ENCODE results near the gene C6. TPM values are rescaled to one million over a fixed set of nuclear protein-coding genes. Genes with fewer than 3 reads are reported as not detected.

The C6 gene
- polyA plus RNA-seq, 1 donor from 2014 or later: 2.6 TPM

- no peaks in the 10 kb centered on the region for H3K36me3 ChIP-seq (ENCODE audit: insufficient read depth, low read length)
- no peak overlapping the region for H2AFZ ChIP-seq (ENCODE audit: low read depth, low read length)
- H3K9ac ChIP-seq (ENCODE audit: low read length): no peak overlapping the region
- no peaks in the 10 kb centered on the region for H4K20me1 ChIP-seq (ENCODE audit: insufficient read depth)
- H3K4me3 ChIP-seq (ENCODE audit: low read length): no peak overlapping the region
- no peaks in the 10 kb centered on the region for H3K79me2 ChIP-seq (replicated peaks; ENCODE audit: insufficient read depth, low read length)
- TF ChIP-seq CTCF (IDR thresholded peaks at IDR 0.05; ENCODE audit: poor library complexity, severe bottlenecking) (no peak), RAD21 (conservative IDR thresholded peaks at IDR 0.05) (no peak), EZH2 (IDR thresholded peaks at IDR 0.05; ENCODE audit: borderline replicate concordance, insufficient read depth, low read length, poor library complexity, severe bottlenecking) (no peak), POLR2AphosphoS5 (IDR thresholded peaks at IDR 0.05) (no peak), EP300 (conservative IDR thresholded peaks at IDR 0.05; ENCODE audit: poor library complexity, severe bottlenecking) (no peak), REST (IDR thresholded peaks at IDR 0.05; ENCODE audit: borderline replicate concordance) (no peak), TAF1 (IDR thresholded peaks at IDR 0.05; ENCODE audit: low read depth) (no peak), MXI1 (conservative IDR thresholded peaks at IDR 0.05; ENCODE audit: poor library complexity, severe bottlenecking) (no peak), SMC3 (conservative IDR thresholded peaks at IDR 0.05; ENCODE audit: poor library complexity) (no peak)
- H3K27me3 ChIP-seq (ENCODE audit: insufficient read depth, low read depth, low read length): no peaks in the 10 kb centered on the region
- H3K9me2 ChIP-seq (ENCODE audit: insufficient read depth, low read length): no peaks in the 10 kb centered on the region
- H3K4me2 ChIP-seq (ENCODE audit: low read length): no peak overlapping the region
- no peaks in the 10 kb centered on the region for H3F3A ChIP-seq (ENCODE audit: insufficient read depth, low read length, poor library complexity, severe bottlenecking)
- H3K9me3 ChIP-seq (ENCODE audit: low read length): no peaks in the 10 kb centered on the region
- H3K27ac ChIP-seq (ENCODE audit: low read length): no peak overlapping the region
Observed at GRCh38 chr5:41176952-41177351, 36.4 kb downstream of the C6 start.

GRCh38 chr5:41172012-41172411 lies 41.3 kb downstream of the C6 start:
- Histone ChIP-seq H3F3A (ENCODE audit: insufficient read depth, low read length, poor library complexity, severe bottlenecking) (no peaks in the 10 kb centered on the region), H3K27ac (ENCODE audit: low read length) (no peak overlapping the region), H3K36me3 (ENCODE audit: insufficient read depth, low read length) (no peaks in the 10 kb centered on the region), H4K20me1 (ENCODE audit: insufficient read depth) (no peaks in the 10 kb centered on the region), H3K9me3 (ENCODE audit: low read length) (no peaks in the 10 kb centered on the region), H3K79me2 (replicated peaks; ENCODE audit: insufficient read depth, low read length) (no peaks in the 10 kb centered on the region), H3K9ac (ENCODE audit: low read length) (no peak overlapping the region), H3K4me3 (ENCODE audit: low read length) (no peak overlapping the region), H3K27me3 (ENCODE audit: insufficient read depth, low read depth, low read length) (no peaks in the 10 kb centered on the region), H3K9me2 (ENCODE audit: insufficient read depth, low read length) (no peaks in the 10 kb centered on the region), H2AFZ (ENCODE audit: low read depth, low read length) (no peak overlapping the region), H3K4me2 (ENCODE audit: low read length) (no peak overlapping the region)
- no peak for TF ChIP-seq TAF1 (IDR thresholded peaks at IDR 0.05; ENCODE audit: low read depth)

GRCh38 chr5:41161271-41161670 lies 52.1 kb downstream of the C6 start:
- no peak overlapping the region for H3K9ac ChIP-seq (ENCODE audit: low read length)
- H3K4me2 ChIP-seq (ENCODE audit: low read length): no peak overlapping the region
- no peaks in the 10 kb centered on the region for H3K9me2 ChIP-seq (ENCODE audit: insufficient read depth, low read length)
- no peaks in the 10 kb centered on the region for H3F3A ChIP-seq (ENCODE audit: insufficient read depth, low read length, poor library complexity, severe bottlenecking)
- no peak overlapping the region for H3K27ac ChIP-seq (ENCODE audit: low read length)
- no peaks in the 10 kb centered on the region for H3K79me2 ChIP-seq (replicated peaks; ENCODE audit: insufficient read depth, low read length)
- no peaks in the 10 kb centered on the region for H3K9me3 ChIP-seq (ENCODE audit: low read length)
- H2AFZ ChIP-seq (ENCODE audit: low read depth, low read length): no peak overlapping the region
- H3K27me3 ChIP-seq (ENCODE audit: insufficient read depth, low read depth, low read length): no peaks in the 10 kb centered on the region
- TF ChIP-seq SMC3 (conservative IDR thresholded peaks at IDR 0.05; ENCODE audit: poor library complexity) (no peak), EP300 (conservative IDR thresholded peaks at IDR 0.05; ENCODE audit: poor library complexity, severe bottlenecking) (no peak), EZH2 (IDR thresholded peaks at IDR 0.05; ENCODE audit: borderline replicate concordance, insufficient read depth, low read length, poor library complexity, severe bottlenecking) (no peak), MXI1 (conservative IDR thresholded peaks at IDR 0.05; ENCODE audit: poor library complexity, severe bottlenecking) (no peak), REST (IDR thresholded peaks at IDR 0.05; ENCODE audit: borderline replicate concordance) (no peak), TAF1 (IDR thresholded peaks at IDR 0.05; ENCODE audit: low read depth) (no peak), CTCF (IDR thresholded peaks at IDR 0.05; ENCODE audit: poor library complexity, severe bottlenecking) (no peak), POLR2AphosphoS5 (IDR thresholded peaks at IDR 0.05) (no peak), RAD21 (conservative IDR thresholded peaks at IDR 0.05) (no peak)
- no peaks in the 10 kb centered on the region for H3K36me3 ChIP-seq (ENCODE audit: insufficient read depth, low read length)
- H4K20me1 ChIP-seq (ENCODE audit: insufficient read depth): no peaks in the 10 kb centered on the region
- no peak overlapping the region for H3K4me3 ChIP-seq (ENCODE audit: low read length)

Measured in neural cell (in vitro differentiated cells).